ENCODE data around the gene EIF4B. TPM values are rescaled to one million over a fixed set of nuclear protein-coding genes. Genes with fewer than 3 reads are reported as not detected.

The EIF4B gene
- total RNA-seq, 4 donors from 2014 or later, result 225 to 571 (median 372) TPM

GRCh38 chr12:53091756-53092155 is 85.5 kb downstream of the EIF4B start:
- 57 to 81% methylated on average over 1 to 6 of the region's 6 CpGs for WGBS, 2 donors
- no peak for TF ChIP-seq POLR2A (IDR thresholded peaks at IDR 0.05)
- TF ChIP-seq CTCF (IDR thresholded peaks at IDR 0.05), result no peak
- H3K4me3 ChIP-seq, result no peak overlapping the region
- no peaks in the 10 kb centered on the region for H3K36me3 ChIP-seq
- H3K27me3 ChIP-seq, result no peaks in the 10 kb centered on the region
- no peak overlapping the region for H3K27ac ChIP-seq
- H3K4me1 ChIP-seq, result peaks cover 3 to 22% (median 11%) of the 10 kb centered on the region in 3 donors
- no peak for DNase-seq
- intact Hi-C loops (cut with DNase I), result no loop called here
- no peaks in the 10 kb centered on the region for H3K9me3 ChIP-seq

Small RNA genes lying within 50 kb of the gene (small RNA-seq; reads per million reads assigned to genes)
- 0 to 0.15 (median 0) reads per million in 4 donors for gene MIR6757

Other genes with a start within 250 kb of the EIF4B start
- gene KRT76, start 229.1 kb upstream of the EIF4B start, total RNA-seq, result not detected
- gene KRT3, start 210.3 kb upstream of the EIF4B start, total RNA-seq, result 1 to 10 TPM in 2 of 4 donors, under 1 TPM in 2; 0.57 to 1.6 (median 0.86) TPM
- gene KRT4, start 192.3 kb upstream of the EIF4B start, total RNA-seq, result over 10,000 TPM in 2 of 4 donors, 1,000 to 10,000 TPM in 2; 3,147 to 27,876 (median 8,563) TPM
- 1 to 10 TPM in 1 of 4 donors, not detected in 3; 1.8 TPM for gene KRT79, start 172.1 kb upstream of the EIF4B start, total RNA-seq
- 100 to 1,000 TPM; 194 to 481 (median 307) TPM for gene KRT78, start 157.5 kb upstream of the EIF4B start, total RNA-seq
- gene KRT8, start 101.4 kb upstream of the EIF4B start, total RNA-seq, result 10 to 100 TPM; 27.2 to 50.2 (median 38.2) TPM
- 100 to 1,000 TPM; 141 to 169 (median 153) TPM for gene KRT18, start 57.3 kb upstream of the EIF4B start, total RNA-seq
- 10 to 100 TPM; 10.8 to 82.0 (median 20.8) TPM for gene TNS2, start 43.6 kb downstream of the EIF4B start, total RNA-seq
- 10 to 100 TPM; 28.2 to 41.4 (median 29.2) TPM for gene SPRYD3, start 72.9 kb downstream of the EIF4B start, total RNA-seq
- gene IGFBP6, start 91.2 kb downstream of the EIF4B start, total RNA-seq, result 100 to 1,000 TPM in 2 of 4 donors, 10 to 100 TPM in 2; 34.5 to 506 (median 94.0) TPM
- gene SOAT2, start 97.0 kb downstream of the EIF4B start, total RNA-seq, result not detected
- 10 to 100 TPM in 2 of 4 donors, 1 to 10 TPM in 2; 6.9 to 21.2 (median 9.8) TPM for gene ZNF740, start 174.3 kb downstream of the EIF4B start, total RNA-seq
- 10 to 100 TPM; 11.4 to 30.5 (median 15.7) TPM for gene CSAD, start 174.5 kb downstream of the EIF4B start, total RNA-seq
- 1 to 10 TPM; 4.2 to 7.2 (median 5.9) TPM for gene ITGB7, start 200.8 kb downstream of the EIF4B start, total RNA-seq
- gene RARG, start 225.8 kb downstream of the EIF4B start, total RNA-seq, result 100 to 1,000 TPM in 3 of 4 donors, 10 to 100 TPM in 1; 98.0 to 171 (median 125) TPM